ENCODE data around the gene KCND3. TPM values are rescaled to one million over a fixed set of nuclear protein-coding genes. Genes with fewer than 3 reads are reported as not detected.

The KCND3 gene
- total RNA-seq, 1 experiment from 2014 or later: not detected

- intact Hi-C loops (cut with micrococcal nuclease): no loop called here
- no TSS peak for BruUV-seq (replicated peaks)
- H3K27ac Mint-ChIP-seq (ENCODE audit: low read depth, unreplicated experiment): no peak overlapping the region
- peaks cover 72% of the 10 kb centered on the region for H3K27me3 Mint-ChIP-seq (ENCODE audit: insufficient read depth, unreplicated experiment)
- no peaks in the 10 kb centered on the region for H3K9me3 Mint-ChIP-seq (ENCODE audit: unreplicated experiment)
- DNase-seq (ENCODE audit: unreplicated experiment): no peak
- H3K4me3 Mint-ChIP-seq (ENCODE audit: unreplicated experiment): no peak overlapping the region
- ChIA-PET CTCF (interaction anchor here (0.7 kb wide), 1 partner anchor 111 kb away, joined by 3 read pairs; no protein-coding TSS in a partner anchor), POLR2A (no interaction called here)
- no peaks in the 10 kb centered on the region for H3K36me3 Mint-ChIP-seq (ENCODE audit: insufficient read depth, unreplicated experiment)
- no peaks in the 10 kb centered on the region for H3K4me1 Mint-ChIP-seq (ENCODE audit: insufficient read depth, unreplicated experiment)
- no peak for TF ChIP-seq CTCF (IDR thresholded peaks at IDR 0.05; ENCODE audit: unreplicated experiment)
Measured at GRCh38 chr1:111903148-111903870, 86.2 kb downstream of the KCND3 start.

- TF ChIP-seq CTCF (IDR thresholded peaks at IDR 0.05; ENCODE audit: unreplicated experiment): no peak
- Mint-ChIP-seq H3K27me3 (ENCODE audit: insufficient read depth, unreplicated experiment) (peaks cover 24% of the 10 kb centered on the region), H3K4me3 (ENCODE audit: unreplicated experiment) (no peak overlapping the region), H3K36me3 (ENCODE audit: insufficient read depth, unreplicated experiment) (no peaks in the 10 kb centered on the region), H3K4me1 (ENCODE audit: insufficient read depth, unreplicated experiment) (no peaks in the 10 kb centered on the region), H3K27ac (ENCODE audit: low read depth, unreplicated experiment) (no peak overlapping the region), H3K9me3 (ENCODE audit: unreplicated experiment) (no peaks in the 10 kb centered on the region)
- BruUV-seq (replicated peaks): no TSS peak
- DNase-seq (ENCODE audit: unreplicated experiment): no peak
- ChIA-PET POLR2A (no interaction called here), CTCF (no interaction called here)
- intact Hi-C loops (cut with micrococcal nuclease): no loop called here
Measured at GRCh38 chr1:111895469-111895868, 94.0 kb downstream of the KCND3 start.

- Mint-ChIP-seq H3K36me3 (ENCODE audit: insufficient read depth, unreplicated experiment) (no peaks in the 10 kb centered on the region), H3K27ac (ENCODE audit: low read depth, unreplicated experiment) (no peak overlapping the region), H3K4me3 (ENCODE audit: unreplicated experiment) (no peak overlapping the region), H3K4me1 (ENCODE audit: insufficient read depth, unreplicated experiment) (no peaks in the 10 kb centered on the region), H3K9me3 (ENCODE audit: unreplicated experiment) (no peaks in the 10 kb centered on the region), H3K27me3 (ENCODE audit: insufficient read depth, unreplicated experiment) (peaks cover 19% of the 10 kb centered on the region)
- BruUV-seq (replicated peaks): no TSS peak
- TF ChIP-seq CTCF (IDR thresholded peaks at IDR 0.05; ENCODE audit: unreplicated experiment): no peak
- CTCF ChIA-PET: no interaction called here
- POLR2A ChIA-PET: no interaction called here
- intact Hi-C loops (cut with micrococcal nuclease): no loop called here
- DNase-seq (ENCODE audit: unreplicated experiment): no peak
Measured at GRCh38 chr1:111895017-111895416, 94.5 kb downstream of the KCND3 start.

- BruUV-seq (replicated peaks): no TSS peak
- no peak for DNase-seq (ENCODE audit: unreplicated experiment)
- peaks cover 19% of the 10 kb centered on the region for H3K27me3 Mint-ChIP-seq (ENCODE audit: insufficient read depth, unreplicated experiment)
- POLR2A ChIA-PET: no interaction called here
- no peaks in the 10 kb centered on the region for H3K9me3 Mint-ChIP-seq (ENCODE audit: unreplicated experiment)
- no peak overlapping the region for H3K4me3 Mint-ChIP-seq (ENCODE audit: unreplicated experiment)
- H3K27ac Mint-ChIP-seq (ENCODE audit: low read depth, unreplicated experiment): no peak overlapping the region
- no peaks in the 10 kb centered on the region for H3K36me3 Mint-ChIP-seq (ENCODE audit: insufficient read depth, unreplicated experiment)
- no peak for TF ChIP-seq CTCF (IDR thresholded peaks at IDR 0.05; ENCODE audit: unreplicated experiment)
- CTCF ChIA-PET: no interaction called here
- intact Hi-C loops (cut with micrococcal nuclease): no loop called here
- H3K4me1 Mint-ChIP-seq (ENCODE audit: insufficient read depth, unreplicated experiment): no peaks in the 10 kb centered on the region
Measured at GRCh38 chr1:111894497-111894896, 95.0 kb downstream of the KCND3 start.

Data from MCF 10A (cell line).